KBM-7 (cell line): ENCODE measurements around the gene PRKACG.
A peak's percentile ranks its signal among the peaks of the same experiment; 100 is the strongest.
"Not testable (repeated sequence)": the region's sequence is repeated elsewhere in the genome, so short reads cannot be mapped to it uniquely, and the experiment has no call there.

Source experiments
- DNase-seq: peaks from one replicate; pipeline ENCODE4 v3.0.0-alpha.2; 2015
- in situ Hi-C: fragments of 300-500 bp; cut with MboI; formaldehyde crosslinking; loops from 2 replicates; pipeline ENCODE4 v1.14.3; 2020; ENCODE audit warnings: low sequenced_read_pairs, low pct_unique_long_range_greater_than_20kb, mixed read lengths

The PRKACG gene

DNA sequence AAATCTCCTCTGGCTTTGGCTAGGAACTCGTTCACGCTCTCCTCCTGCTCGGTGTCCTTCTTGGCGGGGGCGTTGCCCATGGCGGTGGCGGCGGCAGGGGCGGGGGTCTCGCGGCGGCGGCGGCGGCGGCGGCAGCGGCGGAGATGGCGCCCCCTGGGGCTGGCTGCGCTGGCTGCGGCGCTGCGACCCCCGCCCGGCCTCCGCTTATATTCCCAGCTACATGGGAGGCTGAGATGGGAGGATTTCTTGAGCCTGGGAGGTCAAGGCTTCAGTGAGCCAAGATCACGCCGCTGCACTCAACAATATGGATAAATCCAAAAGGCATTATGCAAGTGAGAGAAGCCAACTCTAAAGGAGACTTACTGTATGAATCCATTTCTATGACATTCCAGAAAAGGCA lies at the start of gene PRKACG:
PRKACG (minus strand) TSS at position 101 of the 400 bp plus-strand sequence; CDS start at position 80, 21 bp downstream.
- no peak for DNase-seq
- in situ Hi-C loops = loop anchor here (25.0 kb wide), 3 partner anchors 227 to 427 kb away; partner anchors contain the start of gene PIP5K1B

DNA sequence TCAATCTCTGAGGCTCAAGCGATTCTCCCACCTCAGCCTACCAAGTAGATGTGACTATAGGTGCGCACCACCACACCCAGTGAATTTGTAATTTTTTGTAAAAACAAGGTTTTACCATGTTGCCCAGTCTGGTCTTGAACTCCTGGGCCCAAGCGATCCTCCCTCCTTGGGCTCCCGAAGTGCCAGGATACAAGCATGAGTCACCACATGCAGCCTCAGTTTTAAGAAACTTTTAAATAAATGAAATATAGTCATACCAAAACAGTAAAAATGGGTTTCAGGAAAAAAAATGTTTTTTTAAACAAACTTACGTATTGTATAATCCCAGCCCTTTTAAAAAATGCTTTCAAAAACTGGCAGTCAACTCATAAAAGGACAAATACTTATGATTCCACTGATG lies 48.3 kb upstream of the PRKACG start:
- in situ Hi-C loops = loop anchor here (25.0 kb wide), 1 partner anchor 125 kb away; no protein-coding TSS in a partner anchor

DNA sequence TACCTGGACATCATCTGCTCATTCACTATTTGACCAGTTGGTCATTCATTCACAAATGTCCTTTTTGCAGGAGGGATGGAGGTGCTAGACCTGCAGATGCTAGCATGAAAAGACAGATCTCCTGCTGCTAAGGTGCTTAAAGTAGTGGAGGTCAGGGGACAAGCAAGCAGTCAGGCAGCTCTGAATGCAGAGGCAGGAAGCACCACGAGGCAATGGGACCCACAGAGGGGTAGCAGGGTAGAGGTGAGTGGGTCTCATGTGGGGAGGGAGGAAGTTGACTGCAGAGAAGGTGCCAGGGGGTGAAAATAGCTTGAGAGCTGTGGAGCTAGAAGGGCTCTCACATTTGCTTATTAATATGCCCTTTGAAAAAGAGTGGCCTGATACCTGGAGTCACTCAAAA lies 46.9 kb upstream of the PRKACG start:
- in situ Hi-C loops = loop anchor here (25.0 kb wide), 1 partner anchor 127 kb away; no protein-coding TSS in a partner anchor
- no peak for DNase-seq

More for the DNA sequence above, 48.3 kb upstream of the PRKACG start:
- DNase-seq = no peak

DNA sequence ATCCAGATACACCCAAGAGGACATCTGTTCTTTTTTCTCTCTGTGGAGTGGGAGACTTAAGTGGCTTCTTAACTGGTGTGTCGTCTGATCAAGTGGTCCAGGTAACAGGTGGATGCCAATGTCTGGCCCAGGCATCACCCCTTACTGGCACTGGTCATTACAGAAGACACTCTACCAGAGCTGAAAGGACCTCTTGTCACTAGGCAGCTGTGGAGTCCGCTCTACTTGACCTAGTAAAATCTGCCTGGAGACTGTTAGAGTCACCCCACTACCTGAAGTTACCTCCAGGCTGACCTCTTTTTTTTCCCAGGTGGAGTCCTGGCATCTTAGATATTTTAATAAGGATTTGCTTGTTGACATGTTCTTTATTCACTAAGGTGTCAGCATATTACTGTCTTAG lies 44.2 kb upstream of the PRKACG start:
- in situ Hi-C loops = loop anchor here (25.0 kb wide), 1 partner anchor 129 kb away; no protein-coding TSS in a partner anchor
- DNase-seq = no peak

DNA sequence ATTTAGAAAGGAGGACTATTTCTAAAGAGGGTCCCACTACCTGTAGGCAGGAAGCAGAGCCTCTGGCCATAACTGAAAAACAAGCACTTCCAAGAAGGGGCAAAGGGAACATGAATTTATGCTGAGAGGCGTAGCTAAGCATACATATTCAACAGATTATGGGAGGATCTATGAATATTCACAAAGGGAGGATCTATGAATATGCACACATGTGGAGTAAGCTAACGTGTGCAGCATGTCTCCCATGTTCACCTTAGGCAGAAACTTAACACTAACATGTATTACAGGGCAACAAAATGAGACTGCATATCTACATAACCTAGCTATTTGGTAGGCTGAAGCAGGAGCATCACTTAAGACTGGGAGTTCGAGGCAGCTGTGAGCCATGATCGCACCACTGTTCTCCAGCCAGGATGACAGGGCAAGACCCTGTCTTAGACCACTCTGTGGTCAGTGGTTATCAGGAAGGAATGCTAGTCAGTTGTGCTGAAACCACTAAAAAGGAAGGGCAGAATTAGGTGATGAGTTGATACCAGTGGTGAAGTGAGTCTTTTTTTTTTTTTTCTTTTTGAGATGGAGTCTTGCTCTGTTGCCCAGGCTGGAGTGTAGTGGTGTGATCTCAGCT lies 42.4 kb upstream of the PRKACG start:
- no peak for DNase-seq
- in situ Hi-C loops = loop anchor here (25.0 kb wide), 1 partner anchor 131 kb away; no protein-coding TSS in a partner anchor

DNA sequence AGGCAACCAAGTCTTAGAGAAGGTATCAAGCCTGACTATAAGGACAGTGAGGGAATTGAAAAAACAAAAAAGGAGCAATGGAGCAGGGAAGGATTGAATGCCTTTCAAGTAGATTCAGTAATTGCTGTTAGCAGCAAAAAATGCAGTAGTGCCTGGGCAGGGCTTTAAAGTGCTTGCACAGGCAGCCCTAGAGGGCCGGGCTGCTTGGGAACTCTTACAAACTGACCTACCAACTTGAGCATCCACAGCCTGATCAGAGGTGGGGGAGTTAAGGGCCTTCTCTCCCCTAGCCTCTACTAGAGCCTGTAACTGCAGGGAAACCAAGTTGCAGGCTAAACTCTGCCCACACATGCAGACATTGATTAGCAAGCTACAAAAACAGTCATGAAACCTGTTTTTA lies 41.1 kb upstream of the PRKACG start:
- no peak for DNase-seq
- in situ Hi-C loops = loop anchor here (25.0 kb wide), 1 partner anchor 132 kb away; no protein-coding TSS in a partner anchor

DNA sequence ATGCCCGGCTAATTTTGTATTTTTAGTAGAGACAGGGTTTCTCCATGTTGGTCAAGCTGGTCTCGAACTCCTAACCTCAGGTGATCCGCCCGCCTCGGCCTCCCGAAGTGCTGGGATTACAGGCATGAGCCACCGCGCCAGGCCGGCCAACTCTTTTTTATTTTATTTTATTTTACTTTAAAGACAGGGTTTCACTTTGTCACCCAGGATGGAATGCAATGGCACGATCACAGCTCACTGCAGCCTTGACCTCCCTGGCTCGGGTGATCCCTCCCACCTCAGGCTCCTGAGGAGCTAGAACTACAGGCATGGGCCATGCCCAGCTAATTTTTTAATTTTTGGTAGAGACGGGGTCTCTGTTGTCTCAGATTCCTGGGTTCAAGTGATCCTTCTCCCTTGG lies 37.0 kb upstream of the PRKACG start:
- DNase-seq = not testable (repeated sequence)
- in situ Hi-C loops = loop anchor here (25.0 kb wide), 1 partner anchor 136 kb away; no protein-coding TSS in a partner anchor

DNA sequence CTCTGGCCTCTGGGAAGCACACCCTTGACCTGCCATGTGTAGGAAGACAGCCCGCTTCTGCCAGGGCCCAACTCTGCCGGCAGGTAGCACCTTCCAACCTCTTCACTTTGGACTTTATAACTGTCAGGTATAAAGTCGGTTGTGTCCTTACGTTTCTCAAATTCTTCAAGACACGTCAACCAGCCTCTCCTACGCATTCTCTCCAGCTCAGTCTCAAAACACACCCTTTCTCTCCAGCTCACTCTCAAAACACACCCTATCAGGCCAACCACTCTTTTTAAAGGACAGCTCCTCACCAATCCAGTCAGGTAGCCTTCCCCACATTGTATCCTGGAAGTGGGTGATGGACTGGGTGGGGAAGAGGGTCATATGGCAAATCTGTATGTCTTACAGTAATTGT lies 35.2 kb upstream of the PRKACG start:
- in situ Hi-C loops = no loop called here

DNA sequence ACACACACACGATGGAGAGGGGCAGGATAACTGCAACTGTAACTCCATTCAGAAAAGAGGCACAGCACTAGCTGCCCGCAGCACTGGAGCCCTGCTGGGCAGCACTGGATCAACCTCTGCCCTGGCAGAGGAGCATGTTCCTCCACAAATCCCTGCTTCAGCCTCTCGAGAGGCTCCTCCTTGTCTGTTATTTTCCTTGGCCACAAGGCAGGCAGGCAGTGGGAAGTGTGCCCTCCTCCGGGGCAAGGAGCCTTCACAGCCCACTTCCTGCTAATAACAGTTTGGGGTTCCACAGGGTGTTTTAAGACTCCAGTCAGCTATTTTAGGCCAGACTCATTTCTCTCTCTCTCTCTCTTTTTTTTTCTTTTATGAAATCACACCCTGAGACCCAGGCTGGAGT lies 33.5 kb upstream of the PRKACG start:
- in situ Hi-C loops = no loop called here
- peak; percentile 42 for DNase-seq

More for the DNA sequence above, 35.2 kb upstream of the PRKACG start:
- no peak for DNase-seq

DNA sequence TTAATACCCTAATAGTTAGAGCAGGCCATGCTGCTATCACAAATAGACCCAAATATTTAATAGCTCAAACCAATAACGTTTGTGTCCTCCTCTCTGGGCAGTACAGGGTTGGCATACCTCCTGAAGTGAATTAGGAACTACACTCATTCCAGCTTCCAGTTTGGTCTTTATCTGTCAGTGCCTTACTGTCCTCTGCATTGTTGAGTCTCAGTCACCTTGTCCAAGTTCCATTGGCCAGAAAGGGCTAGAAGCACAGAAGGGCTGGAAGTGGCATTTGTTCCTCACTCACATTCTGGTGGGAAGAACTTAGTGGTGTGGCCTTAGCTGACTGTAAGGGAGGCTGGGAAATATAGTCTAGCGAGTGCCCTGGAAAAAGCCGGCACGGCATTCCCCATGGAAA lies 32.8 kb upstream of the PRKACG start:
- in situ Hi-C loops = no loop called here
- no peak for DNase-seq

DNA sequence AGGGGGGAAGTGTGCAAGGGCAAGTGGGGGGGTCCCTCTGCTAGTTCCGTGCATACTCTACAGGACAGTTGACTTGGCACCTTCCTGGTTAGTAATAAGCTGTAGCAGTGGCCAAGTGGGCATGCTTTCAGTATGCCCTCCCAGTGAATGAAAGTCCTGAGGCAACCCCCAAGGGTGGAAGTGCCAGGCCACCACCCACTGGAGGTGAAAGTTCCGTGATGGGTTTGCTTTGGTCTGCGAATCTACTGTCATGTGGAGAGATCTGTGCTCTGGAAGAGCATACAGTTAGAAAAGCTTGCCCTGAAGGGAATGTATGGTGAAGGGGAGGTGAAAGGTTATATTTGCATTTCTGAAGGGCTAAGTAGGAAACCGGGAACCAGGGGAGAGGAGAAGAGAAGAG lies 31.9 kb upstream of the PRKACG start:
- in situ Hi-C loops = no loop called here
- no peak for DNase-seq

DNA sequence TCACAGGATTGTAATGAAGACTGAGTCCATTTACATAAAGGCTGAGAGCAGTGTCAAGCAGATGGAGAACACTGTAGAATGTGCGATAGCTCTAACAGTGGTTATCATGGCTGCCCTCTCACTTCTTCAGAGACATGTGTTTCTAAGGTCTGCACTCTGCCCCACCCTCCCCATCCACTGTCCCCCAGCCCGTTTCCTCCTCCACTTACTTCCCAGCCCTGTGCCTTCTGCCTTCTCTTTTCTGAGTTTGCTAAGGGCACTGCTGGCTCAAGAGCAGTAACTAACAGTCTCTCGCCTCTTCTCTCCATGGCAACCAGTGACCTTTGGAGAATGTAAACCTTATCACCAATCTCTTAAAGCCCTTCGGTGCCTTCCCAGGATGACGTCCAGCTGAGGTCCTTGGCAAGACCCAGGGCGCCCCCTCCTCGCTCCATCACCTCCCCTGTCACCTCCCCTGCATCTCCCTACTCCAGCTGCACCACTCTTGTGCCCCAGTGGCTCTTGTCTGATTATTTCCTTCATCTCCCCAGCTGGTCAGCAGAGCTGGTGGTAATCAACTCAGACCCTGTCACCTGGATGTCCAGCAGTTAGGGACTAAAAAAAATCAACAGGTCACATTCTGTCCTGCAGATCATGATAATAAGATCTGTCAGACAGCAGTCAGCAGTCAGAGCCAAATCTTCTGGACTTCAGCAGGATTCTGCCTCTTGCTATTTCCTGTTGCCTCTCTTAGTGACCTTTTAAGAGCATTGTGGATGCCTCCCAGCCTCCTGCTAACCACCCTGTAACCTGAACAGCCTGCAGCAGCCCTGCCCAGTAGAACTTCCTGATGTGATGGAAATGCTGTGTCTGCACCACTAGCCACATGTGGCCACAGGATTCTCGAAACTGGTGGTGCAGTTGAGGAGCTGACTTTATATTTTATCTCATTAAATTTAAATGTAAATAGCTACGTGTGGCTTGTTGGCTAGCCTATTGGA lies 30.6 kb upstream of the PRKACG start:
- in situ Hi-C loops = no loop called here
- DNase-seq = peak; percentile 33

DNA sequence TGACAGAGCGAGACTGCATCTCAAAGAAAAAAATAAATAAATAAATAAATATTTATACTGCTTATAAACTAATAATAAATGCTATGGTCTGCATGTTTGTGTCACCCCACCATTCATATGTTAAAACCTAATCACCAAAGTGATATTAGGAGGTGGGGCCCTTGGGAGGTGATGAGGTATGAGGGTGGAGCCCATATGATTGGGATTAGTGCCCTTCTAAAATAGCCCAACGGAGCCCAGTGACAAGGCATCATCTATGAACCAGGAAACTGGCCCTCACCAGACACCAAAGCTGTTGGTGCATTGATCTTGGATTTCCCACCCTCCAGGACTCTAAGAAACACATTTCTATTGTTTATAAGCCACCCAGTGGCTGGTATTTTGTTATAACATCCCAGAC lies 26.7 kb upstream of the PRKACG start:
- in situ Hi-C loops = no loop called here
- DNase-seq = no peak

DNA sequence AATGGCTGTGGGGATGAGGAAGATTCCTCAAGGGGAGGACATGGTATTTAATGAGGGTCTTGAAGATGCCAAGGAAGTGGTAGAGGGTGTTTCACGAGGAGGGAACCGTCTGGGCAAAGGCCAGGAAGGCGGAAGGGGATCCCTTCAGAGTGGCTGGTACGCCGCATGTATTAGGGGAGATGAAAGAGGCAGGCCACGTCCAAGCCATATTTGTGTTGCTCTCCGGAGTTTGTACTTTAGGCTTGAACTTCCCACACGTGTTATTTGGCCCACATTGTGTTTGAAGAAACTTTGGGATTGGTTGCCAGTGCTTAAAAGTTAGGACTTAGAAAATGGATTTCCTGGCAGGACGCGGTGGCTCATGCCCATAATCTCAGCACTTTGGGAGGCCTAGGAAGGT lies 22.9 kb upstream of the PRKACG start:
- DNase-seq = no peak
- in situ Hi-C loops = no loop called here

DNA sequence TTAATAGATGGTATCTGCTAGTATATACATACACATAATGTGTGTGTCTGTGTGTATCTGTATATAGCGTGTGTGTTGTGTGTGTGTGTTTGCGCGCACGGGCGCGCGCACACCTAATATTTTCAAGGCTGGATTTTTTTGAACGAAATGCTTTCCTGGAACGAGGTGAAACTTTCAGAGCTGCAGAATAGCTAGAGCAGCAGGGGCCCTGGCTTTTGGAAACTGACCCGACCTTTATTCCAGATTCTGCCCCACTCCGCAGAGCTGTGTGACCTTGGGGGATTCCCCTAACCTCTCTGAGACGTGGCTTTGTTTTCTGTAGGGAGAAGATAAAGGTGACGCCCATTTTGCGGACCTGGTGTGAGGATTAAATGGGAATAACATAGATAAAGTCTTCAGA lies 22.4 kb upstream of the PRKACG start:
- DNase-seq = no peak
- in situ Hi-C loops = no loop called here

DNA sequence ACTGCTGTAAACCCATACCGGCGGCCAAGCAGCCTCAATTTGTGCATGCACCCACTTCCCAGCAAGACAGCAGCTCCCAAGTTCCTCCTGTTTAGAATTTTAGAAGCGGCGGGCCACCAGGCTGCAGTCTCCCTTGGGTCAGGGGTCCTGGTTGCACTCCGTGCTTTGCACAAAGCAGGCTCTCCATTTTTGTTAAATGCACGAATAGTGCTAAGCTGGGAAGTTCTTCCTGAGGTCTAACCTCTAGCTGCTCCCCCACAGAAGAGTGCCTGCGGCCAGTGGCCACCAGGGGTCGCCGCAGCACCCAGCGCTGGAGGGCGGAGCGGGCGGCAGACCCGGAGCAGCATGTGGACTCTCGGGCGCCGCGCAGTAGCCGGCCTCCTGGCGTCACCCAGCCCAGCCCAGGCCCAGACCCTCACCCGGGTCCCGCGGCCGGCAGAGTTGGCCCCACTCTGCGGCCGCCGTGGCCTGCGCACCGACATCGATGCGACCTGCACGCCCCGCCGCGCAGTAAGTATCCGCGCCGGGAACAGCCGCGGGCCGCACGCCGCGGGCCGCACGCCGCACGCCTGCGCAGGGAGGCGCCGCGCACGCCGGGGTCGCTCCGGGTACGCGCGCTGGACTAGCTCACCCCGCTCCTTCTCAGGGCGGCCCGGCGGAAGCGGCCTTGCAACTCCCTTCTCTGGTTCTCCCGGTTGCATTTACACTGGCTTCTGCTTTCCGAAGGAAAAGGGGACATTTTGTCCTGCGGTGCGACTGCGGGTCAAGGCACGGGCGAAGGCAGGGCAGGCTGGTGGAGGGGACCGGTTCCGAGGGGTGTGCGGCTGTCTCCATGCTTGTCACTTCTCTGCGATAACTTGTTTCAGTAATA lies 21.8 kb upstream of the PRKACG start, which contains the start of gene FXN:
FXN (plus strand) TSS at position 315 of the 871 bp plus-strand sequence; CDS start at position 346, 31 bp downstream.
- DNase-seq = peak; percentile 85
- in situ Hi-C loops = no loop called here

DNA sequence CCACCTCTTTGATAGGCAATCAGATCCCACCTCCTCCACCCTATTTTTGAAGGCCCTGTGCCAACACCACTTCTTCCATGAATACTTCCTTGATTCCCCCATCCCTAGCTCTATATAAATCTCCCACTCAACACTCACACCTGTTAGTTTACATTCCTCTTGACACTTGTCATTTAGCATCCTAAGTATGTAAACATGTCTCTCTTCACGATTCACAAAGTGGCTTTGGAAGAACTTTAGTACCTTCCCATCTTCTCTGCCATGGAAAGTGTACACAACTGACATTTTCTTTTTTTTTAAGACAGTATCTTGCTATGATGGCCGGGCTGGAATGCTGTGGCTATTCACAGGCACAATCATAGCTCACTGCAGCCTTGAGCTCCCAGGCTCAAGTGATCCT lies 20.2 kb upstream of the PRKACG start:
- in situ Hi-C loops = no loop called here
- DNase-seq = no peak

DNA sequence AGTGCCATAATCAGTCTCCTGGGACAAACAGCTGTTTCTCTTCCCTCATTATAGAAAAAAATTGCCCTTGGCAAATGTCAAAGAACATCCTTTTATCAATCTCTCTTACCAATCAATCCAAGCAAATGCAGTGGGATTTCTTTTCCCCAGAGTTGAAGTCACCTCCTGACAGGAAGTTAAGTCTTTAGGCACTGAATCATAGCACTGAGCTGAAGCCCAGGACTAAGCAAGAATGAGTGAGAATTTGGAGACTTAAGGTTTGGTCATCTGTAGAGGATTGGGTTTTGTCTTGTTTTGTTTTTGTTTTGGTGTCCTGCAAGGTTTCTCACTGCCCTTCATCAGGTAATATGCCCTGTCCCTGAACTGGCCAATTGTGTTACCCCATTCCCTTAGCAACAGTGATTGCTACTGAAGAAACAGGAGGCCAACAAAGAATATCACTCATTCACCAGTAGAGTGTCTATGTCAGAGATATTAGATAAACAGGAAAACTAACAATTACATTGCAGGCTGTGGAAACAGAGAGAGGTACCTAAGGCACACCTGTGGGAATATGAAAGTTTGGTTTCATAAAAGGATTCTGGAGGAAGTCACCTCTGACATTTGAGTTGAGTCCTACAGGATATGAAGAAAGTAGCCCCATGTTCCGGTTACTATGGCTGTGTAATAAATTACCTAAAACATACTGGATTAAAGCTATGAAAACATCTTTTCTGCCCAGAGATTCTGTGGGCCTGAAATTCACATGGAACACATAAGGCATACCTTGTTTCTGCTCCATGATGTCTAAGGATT lies 17.1 kb upstream of the PRKACG start:
- in situ Hi-C loops = no loop called here
- no peak for DNase-seq
